ENCODE results near the gene CCT3.

CCT3 gene

GRCh38 chr1:156276966-156277381 lies 61.1 kb downstream of the CCT3 start:
- no peak for DNase-seq

GRCh38 chr1:156276532-156276931 lies 61.6 kb downstream of the CCT3 start:
- DNase-seq, result no peak

- no peak for DNase-seq
These were observed 67.8 kb downstream of the CCT3 start for GRCh38 chr1:156270314-156270713.

GRCh38 chr1:156268336-156268735 lies 69.8 kb downstream of the CCT3 start:
- DNase-seq, result no peak

- no peak for DNase-seq
These were observed 72.0 kb downstream of the CCT3 start for GRCh38 chr1:156266051-156266450.

GRCh38 chr1:156263288-156263655 lies 74.8 kb downstream of the CCT3 start:
- DNase-seq, result no peak

GRCh38 chr1:156262461-156263287 lies 75.4 kb downstream of the CCT3 start:
- no peak for DNase-seq

GRCh38 chr1:156260896-156261295 lies 77.2 kb downstream of the CCT3 start:
- DNase-seq, result no peak

- DNase-seq, result no peak
These were observed 78.3 kb downstream of the CCT3 start for GRCh38 chr1:156259805-156260204.

All from SHP77 (cell line).